HFFc6 (cell line): ENCODE data around the gene ATXN1. TPM values are rescaled to one million over a fixed set of nuclear protein-coding genes. Genes with fewer than 3 reads are reported as not detected.
A peak's percentile ranks its signal among the peaks of the same experiment; 100 is the strongest.

Source experiments
- DNase-seq: peaks from one replicate; pipeline ENCODE4 v3.0.0-alpha.2; 2018
- H3K27ac Mint-ChIP-seq: 2 replicates; pipeline ENCODE4 v1.8.0; 2020; ENCODE audit warnings: mild to moderate bottlenecking, mixed read lengths
- H3K27me3 Mint-ChIP-seq: 2 replicates; pipeline ENCODE4 v1.8.0; 2021; ENCODE audit warnings: mild to moderate bottlenecking, moderate library complexity, mixed read lengths; ENCODE audit not compliant: insufficient read depth
- H3K36me3 Mint-ChIP-seq: 2 replicates; pipeline ENCODE4 v1.8.0; 2021; ENCODE audit warnings: low read depth, mixed read lengths
- H3K4me1 Mint-ChIP-seq: 2 replicates; pipeline ENCODE4 v1.8.0; 2020; ENCODE audit warnings: low read depth, mixed read lengths
- H3K4me3 Mint-ChIP-seq: 2 replicates; pipeline ENCODE4 v1.8.0; 2020; ENCODE audit warnings: mild to moderate bottlenecking, moderate library complexity, mixed read lengths
- H3K9me3 Mint-ChIP-seq: 2 replicates; pipeline ENCODE4 v1.8.0; 2020; ENCODE audit warnings: mild to moderate bottlenecking, mixed read lengths
- CTCF ChIP-seq: fragments of 200-600 bp; sonication (generic); IDR thresholded peaks from 2 replicates; pipeline ENCODE4 v1.5.0; 2021; ENCODE audit warnings: antibody characterized with exemption, mild to moderate bottlenecking
- total RNA-seq, 6 experiments: library from RNA; stranded (reverse); fragmentation: NEBNext Ultra II Directional; extraction: Animal tissue kit (Norgen Biotek cat#: 25700); gene quantifications; 2 replicates in 1 of 6; 3 replicates in 5 of 6; pipeline ENCODE4 v1.2.3, GENCODE V29; 2021

ATXN1 gene
- total RNA-seq, 6 experiments from 2014 or later: 28.2 to 41.5 (median 30.5) TPM

GRCh38 chr6:16474772-16475493 lies 286.3 kb downstream of the ATXN1 start:
- no peak overlapping the region for H3K4me3 Mint-ChIP-seq
- peaks cover 44% of the 10 kb centered on the region for H3K4me1 Mint-ChIP-seq
- DNase-seq: no peak
- no peak overlapping the region for H3K27ac Mint-ChIP-seq
- no peaks in the 10 kb centered on the region; the same call in 1 of the 2 replicates for H3K27me3 Mint-ChIP-seq
- no peaks in the 10 kb centered on the region for H3K9me3 Mint-ChIP-seq
- TF ChIP-seq CTCF: no peak
- peaks cover 26% of the 10 kb centered on the region for H3K36me3 Mint-ChIP-seq

- DNase-seq: no peak
- Mint-ChIP-seq H3K9me3 (no peaks in the 10 kb centered on the region), H3K27ac (peak overlapping the region; percentile 4), H3K4me1 (peaks cover 44% of the 10 kb centered on the region), H3K4me3 (no peak overlapping the region), H3K36me3 (peaks cover 26% of the 10 kb centered on the region), H3K27me3 (no peaks in the 10 kb centered on the region; the same call in 1 of the 2 replicates)
- no peak for TF ChIP-seq CTCF
Observed at GRCh38 chr6:16473908-16474771, 287.1 kb downstream of the ATXN1 start.

GRCh38 chr6:16473184-16473907 lies 287.9 kb downstream of the ATXN1 start:
- Mint-ChIP-seq H3K36me3 (peaks cover 26% of the 10 kb centered on the region), H3K27me3 (no peaks in the 10 kb centered on the region; the same call in 1 of the 2 replicates), H3K4me1 (peaks cover 44% of the 10 kb centered on the region), H3K4me3 (peak overlapping the region; percentile 54), H3K27ac (peak overlapping the region; percentile 4), H3K9me3 (no peaks in the 10 kb centered on the region)
- TF ChIP-seq CTCF: no peak
- no peak for DNase-seq

GRCh38 chr6:16472349-16473069 lies 288.8 kb downstream of the ATXN1 start:
- peaks cover 21% of the 10 kb centered on the region for H3K36me3 Mint-ChIP-seq
- H3K27ac Mint-ChIP-seq: peak overlapping the region; percentile 43
- no peak for TF ChIP-seq CTCF
- DNase-seq: peak; percentile 23
- no peaks in the 10 kb centered on the region for H3K9me3 Mint-ChIP-seq
- no peak overlapping the region for H3K4me3 Mint-ChIP-seq
- no peaks in the 10 kb centered on the region; the same call in 1 of the 2 replicates for H3K27me3 Mint-ChIP-seq
- peaks cover 44% of the 10 kb centered on the region for H3K4me1 Mint-ChIP-seq

GRCh38 chr6:16471910-16472297 lies 289.4 kb downstream of the ATXN1 start:
- H3K4me1 Mint-ChIP-seq: peaks cover 44% of the 10 kb centered on the region
- TF ChIP-seq CTCF: no peak
- H3K27me3 Mint-ChIP-seq: no peaks in the 10 kb centered on the region; the same call in 1 of the 2 replicates
- H3K36me3 Mint-ChIP-seq: peaks cover 16% of the 10 kb centered on the region
- no peak for DNase-seq
- H3K9me3 Mint-ChIP-seq: no peaks in the 10 kb centered on the region
- H3K27ac Mint-ChIP-seq: peak overlapping the region; percentile 43
- H3K4me3 Mint-ChIP-seq: no peak overlapping the region
